A549 (cell line): ENCODE data around the gene MUC2. TPM values are rescaled to one million over a fixed set of nuclear protein-coding genes. Genes with fewer than 3 reads are reported as not detected.

Source experiments
- ATAC-seq, 2 experiments: fragments of 200-7000 bp in 1 of 2; fragments of >200 bp in 1 of 2; cut with Nextera tagmentation in 1 of 2; cut with Tn5 transposase in 1 of 2; 3 replicates each; pipeline versions ENCODE4 v1.8.0 to v1.9.1; 2018 to 2020; ENCODE audit warnings: mild to moderate bottlenecking in 1 of 2, moderate library complexity in 1 of 2
- CTCF ChIA-PET: fragments of 300-600 bp; sonication (Branson Sonifier 250); formaldehyde crosslinking; extraction: SDS; loops from one replicate; lab custom pipeline; 2021; ENCODE audit warnings: antibody characterized with exemption, inconsistent platforms; lab: Yijun Ruan, JAX
- POLR2A ChIA-PET: fragments of 350-600 bp; formaldehyde crosslinking; extraction: SDS; loops from one replicate; lab custom pipeline; 2021; ENCODE audit warnings: antibody characterized with exemption, inconsistent platforms; lab: Yijun Ruan, JAX
- DNase-seq, 2 experiments: peaks; one replicate each; pipeline versions ENCODE4 v3.0.0 to v3.0.0-alpha.2; 2011 to 2016; ENCODE audit warnings: low read depth in 1 of 2, low spot score in 1 of 2
- FAIRE-seq: peaks from 2 replicates; lab custom pipeline; 2011; peaks lifted over from hg19 to GRCh38; lab: Jason Lieb, UNC
- H3K27ac ChIP-seq, 2 experiments: fragments of >200 bp; sonication (Bioruptor Twin); formaldehyde crosslinking; 3 replicates each; pipeline ENCODE4 v1.5.1; 2016 to 2017
- H3K4me1 ChIP-seq: fragments of >200 bp; sonication (Bioruptor Twin); formaldehyde crosslinking; 3 replicates; pipeline ENCODE4 v1.6.1; 2016
- H3K4me2 ChIP-seq: fragments of >200 bp; sonication (Bioruptor Twin); formaldehyde crosslinking; 3 replicates; pipeline ENCODE4 v1.6.1; 2016
- H3K4me3 ChIP-seq: fragments of >200 bp; sonication (Bioruptor Twin); formaldehyde crosslinking; 3 replicates; pipeline ENCODE4 v1.5.1; 2016
- H3K9me3 ChIP-seq: fragments of >200 bp; sonication (Bioruptor Twin); formaldehyde crosslinking; 3 replicates; pipeline ENCODE4 v1.6.1; 2016
- CBX2 ChIP-seq: fragments of 200-600 bp; sonication (generic); IDR thresholded peaks from 2 replicates; pipeline ENCODE4 v1.6.1; 2016; ENCODE audit warnings: low read depth, mild to moderate bottlenecking, borderline replicate concordance
- CBX8 ChIP-seq: fragments of 200-600 bp; sonication (generic); IDR thresholded peaks from 2 replicates; pipeline ENCODE4 v1.6.1; 2016
- CEBPB ChIP-seq, 2 experiments: fragments of >200 bp in 1 of 2; sonication (Bioruptor Twin) in 1 of 2; formaldehyde crosslinking in 1 of 2; IDR thresholded peaks; 2 replicates each; pipeline ENCODE4 v1.6.1; 2012 to 2016
- CHD2 ChIP-seq: fragments of 150-350 bp; IDR thresholded peaks from 2 replicates; pipeline ENCODE4 v1.6.1; 2014; ENCODE audit warnings: low read length; ENCODE audit not compliant: partially characterized antibody
- CHD4 ChIP-seq: fragments of 200-600 bp; sonication (generic); IDR thresholded peaks from 2 replicates; pipeline ENCODE4 v1.6.1; 2016; ENCODE audit warnings: antibody characterized with exemption, mild to moderate bottlenecking, borderline replicate concordance
- EHMT2 ChIP-seq: fragments of 200-600 bp; sonication (generic); IDR thresholded peaks from 2 replicates; pipeline ENCODE4 v1.6.1; 2016; ENCODE audit warnings: antibody characterized with exemption, low read depth, mild to moderate bottlenecking, moderate library complexity
- FOSL2 ChIP-seq, 2 experiments: fragments of 450-650 bp in 1 of 2; fragments of >200 bp in 1 of 2; sonication (Bioruptor Twin) in 1 of 2; formaldehyde crosslinking; IDR thresholded peaks; 2 replicates each; pipeline versions ENCODE4 v1.5.0 to v1.6.1; 2016 to 2020; ENCODE audit warnings: mild to moderate bottlenecking in 1 of 2, moderate library complexity in 1 of 2
- FOXS1 ChIP-seq: fragments of 250-450 bp; sonication (Bioruptor Pico); IDR thresholded peaks from 2 replicates; pipeline ENCODE4 v1.5.0; 2020; ENCODE audit warnings: mild to moderate bottlenecking, moderate library complexity
- GATA3 ChIP-seq: IDR thresholded peaks from 2 replicates; pipeline ENCODE4 v1.6.1; 2012; ENCODE audit warnings: borderline replicate concordance
- HDAC2 ChIP-seq: fragments of 200-600 bp; sonication (generic); IDR thresholded peaks from 2 replicates; pipeline ENCODE4 v1.6.1; 2016
- HEYL ChIP-seq: fragments of 250-450 bp; sonication (Bioruptor Pico); IDR thresholded peaks from 2 replicates; pipeline ENCODE4 v1.8.0; 2021; ENCODE audit warnings: mild to moderate bottlenecking, moderate library complexity
- HOXA7 ChIP-seq: fragments of 250-450 bp; sonication (Bioruptor Pico); IDR thresholded peaks from 2 replicates; pipeline ENCODE4 v1.5.0; 2020; ENCODE audit warnings: mild to moderate bottlenecking, moderate library complexity
- HOXB13 ChIP-seq: fragments of 250-450 bp; sonication (Bioruptor Pico); IDR thresholded peaks from 2 replicates; pipeline ENCODE4 v1.5.0; 2020; ENCODE audit warnings: low read depth, mild to moderate bottlenecking, moderate library complexity
- JUN ChIP-seq, 2 experiments: fragments of >200 bp; sonication (Bioruptor Twin); formaldehyde crosslinking; IDR thresholded peaks; 2 replicates in 1 of 2; 3 replicates in 1 of 2; pipeline ENCODE4 v1.6.1; 2016 to 2017
- KDM1A ChIP-seq: fragments of 200-600 bp; sonication (generic); IDR thresholded peaks from 2 replicates; pipeline ENCODE4 v1.6.1; 2016; ENCODE audit warnings: low read depth, mild to moderate bottlenecking
- KDM5A ChIP-seq: fragments of 200-600 bp; sonication (generic); IDR thresholded peaks from 2 replicates; pipeline ENCODE4 v1.6.1; 2016; ENCODE audit warnings: antibody characterized with exemption, mild to moderate bottlenecking
- MAFK ChIP-seq: fragments of 450-650 bp; IDR thresholded peaks from 2 replicates; pipeline ENCODE4 v1.6.1; 2014; ENCODE audit not compliant: partially characterized antibody
- MYC ChIP-seq: IDR thresholded peaks from 2 replicates; pipeline ENCODE4 v1.6.1; 2012; ENCODE audit warnings: mild to moderate bottlenecking, inconsistent platforms, low read length, improper control_type of control experiment, borderline replicate concordance
- NPAS2 ChIP-seq: fragments of 250-450 bp; sonication (Bioruptor Pico); IDR thresholded peaks from 2 replicates; pipeline ENCODE4 v1.8.0; 2022; ENCODE audit warnings: mild to moderate bottlenecking, moderate library complexity, borderline replicate concordance
- NR3C1 ChIP-seq: fragments of >200 bp; sonication (Bioruptor Twin); formaldehyde crosslinking; IDR thresholded peaks from 3 replicates; pipeline ENCODE4 v1.6.1; 2017
- POLR2A ChIP-seq: IDR thresholded peaks from 2 replicates; pipeline ENCODE4 v1.6.1; 2012; ENCODE audit warnings: mild to moderate bottlenecking, low read length
- POLR2AphosphoS2 ChIP-seq: conservative IDR thresholded peaks from 2 replicates; pipeline ENCODE4 v1.6.1; 2012; ENCODE audit warnings: low read length, improper control_type of control experiment, inconsistent platforms
- RAD21 ChIP-seq, 2 experiments: fragments of >200 bp in 1 of 2; sonication (Bioruptor Twin) in 1 of 2; formaldehyde crosslinking in 1 of 2; IDR thresholded peaks in 1 of 2; conservative IDR thresholded peaks in 1 of 2; 2 replicates in 1 of 2; 3 replicates in 1 of 2; pipeline ENCODE4 v1.6.1; 2012 to 2018; ENCODE audit warnings: inconsistent platforms in 1 of 2
- RCOR1 ChIP-seq: fragments of 150-350 bp; IDR thresholded peaks from 2 replicates; pipeline ENCODE4 v1.6.1; 2014; ENCODE audit warnings: antibody characterized with exemption, low read length, low read depth
- RNF2 ChIP-seq: fragments of 200-600 bp; sonication (generic); IDR thresholded peaks from 2 replicates; pipeline ENCODE4 v1.6.1; 2016; ENCODE audit warnings: low read depth, mild to moderate bottlenecking, antibody characterized with exemption, moderate library complexity, borderline replicate concordance
- TP53 ChIP-seq: fragments of 250-450 bp; sonication (Bioruptor Pico); IDR thresholded peaks from 2 replicates; pipeline ENCODE4 v1.5.0; 2021; ENCODE audit warnings: mild to moderate bottlenecking, moderate library complexity
- ZNF302 ChIP-seq: fragments of 250-450 bp; sonication (Bioruptor Pico); IDR thresholded peaks from 2 replicates; pipeline ENCODE4 v1.9.0; 2021; ENCODE audit warnings: inconsistent platforms, mild to moderate bottlenecking, moderate library complexity
- WGBS: methylation state at CpG from one replicate; pipeline ENCODE4 v1.1.6; 2017; ENCODE audit errors: missing lambda C conversion rate; 5-methylcytosine and 5-hydroxymethylcytosine counted together
- polyA plus RNA-seq, 4 experiments: library from polyadenylated mRNA; depleted of rRNA in 3 of 4; stranded (reverse); fragments of >200 nt; fragmentation: RNase III in 1 of 4; extraction: RNeasy Plus Mini Kit Qiagen cat#74134 plus additional on column Dnase treatment in 1 of 4; gene quantifications; 2 replicates in 3 of 4; 3 replicates in 1 of 4; pipeline ENCODE4 v1.2.3, GENCODE V29; 2011 to 2017
- TF ChIP-seq, protein P1 (sequence below): fragments of >200 bp; sonication (Bioruptor Twin); formaldehyde crosslinking; IDR thresholded peaks from 3 replicates; pipeline ENCODE4 v1.6.1; 2016
- TF ChIP-seq, protein P2 (sequence below): fragments of 250-450 bp; sonication (Bioruptor Pico); IDR thresholded peaks from 2 replicates; pipeline ENCODE4 v1.5.0; 2020; ENCODE audit warnings: low read depth, mild to moderate bottlenecking, moderate library complexity
- TF ChIP-seq, protein P3 (sequence below): IDR thresholded peaks from 2 replicates; pipeline ENCODE4 v1.6.1; 2012
- TF ChIP-seq, protein P4 (sequence below): IDR thresholded peaks from 2 replicates; pipeline ENCODE4 v1.6.1; 2012
- TF ChIP-seq, protein P5 (sequence below): fragments of 250-450 bp; sonication (Bioruptor Pico); IDR thresholded peaks from 2 replicates; pipeline ENCODE4 v1.5.0; 2021; ENCODE audit warnings: mild to moderate bottlenecking, moderate library complexity, borderline replicate concordance
- TF ChIP-seq, protein P6 (sequence below): IDR thresholded peaks from 2 replicates; pipeline ENCODE4 v1.6.1; 2012; ENCODE audit warnings: low read depth, borderline replicate concordance
- TF ChIP-seq, protein P7 (sequence below): fragments of 450-650 bp; IDR thresholded peaks from 2 replicates; pipeline ENCODE4 v1.6.1; 2014; ENCODE audit warnings: antibody characterized with exemption

Gene MUC2
- polyA plus RNA-seq, 2 of the 4 experiments (the other 2 are of a cell fraction): 0.01 to 0.03 TPM

DNA sequence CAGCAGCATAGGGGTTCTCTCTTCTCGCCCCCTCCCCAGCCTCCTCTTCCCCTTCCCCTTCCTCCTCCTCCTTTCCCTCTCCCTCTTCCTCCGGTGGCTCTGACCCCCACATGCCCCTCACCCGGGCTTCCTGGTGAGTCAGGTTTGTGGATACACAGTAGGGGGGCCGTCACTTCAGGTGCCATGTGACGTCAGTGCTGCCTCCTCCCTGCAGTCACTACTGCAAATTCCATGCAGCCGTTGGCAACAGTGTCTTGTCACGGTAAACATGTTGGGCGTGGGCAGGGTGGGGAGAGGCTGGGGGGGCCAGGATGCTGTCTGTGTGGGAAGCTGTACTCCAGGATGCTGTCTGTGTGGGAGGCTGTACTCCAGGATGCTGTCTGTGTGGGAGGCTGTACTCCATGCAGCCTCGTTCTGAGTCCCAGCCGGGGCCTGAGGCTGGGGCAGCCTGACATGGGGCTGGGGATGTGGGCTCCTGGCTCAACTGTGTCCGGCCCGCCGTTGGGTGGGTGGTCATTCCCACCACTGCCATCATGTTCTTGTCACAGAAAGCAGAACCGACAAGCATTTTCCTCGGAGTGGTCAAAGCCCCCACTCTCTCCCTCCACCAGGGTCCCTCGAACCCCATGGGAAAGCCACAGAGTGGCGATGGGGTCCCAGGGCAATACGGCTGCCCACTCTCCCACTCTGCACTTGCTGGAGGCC is 2.4 kb upstream of the MUC2 start:
- 56% methylated on average over 16 of the region's 18 CpGs for WGBS
- ATAC-seq (peak; percentile 53 to 68), FAIRE-seq (no peak), DNase-seq (peak; percentile 54 to 91)
- Histone ChIP-seq H3K4me2 (peak overlapping the region; percentile 49), H3K9me3 (no peaks in the 10 kb centered on the region), H3K4me1 (peaks cover 36% of the 10 kb centered on the region), H3K4me3 (no peak overlapping the region), H3K27ac (peak overlapping the region; percentile 76 to 92)
- ChIA-PET CTCF (no interaction called here), POLR2A (no interaction called here)
- TF ChIP-seq, protein P1, sequence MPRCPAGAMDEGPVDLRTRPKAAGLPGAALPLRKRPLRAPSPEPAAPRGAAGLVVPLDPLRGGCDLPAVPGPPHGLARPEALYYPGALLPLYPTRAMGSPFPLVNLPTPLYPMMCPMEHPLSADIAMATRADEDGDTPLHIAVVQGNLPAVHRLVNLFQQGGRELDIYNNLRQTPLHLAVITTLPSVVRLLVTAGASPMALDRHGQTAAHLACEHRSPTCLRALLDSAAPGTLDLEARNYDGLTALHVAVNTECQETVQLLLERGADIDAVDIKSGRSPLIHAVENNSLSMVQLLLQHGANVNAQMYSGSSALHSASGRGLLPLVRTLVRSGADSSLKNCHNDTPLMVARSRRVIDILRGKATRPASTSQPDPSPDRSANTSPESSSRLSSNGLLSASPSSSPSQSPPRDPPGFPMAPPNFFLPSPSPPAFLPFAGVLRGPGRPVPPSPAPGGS: no peak
- TF ChIP-seq RCOR1: no peak
- TF ChIP-seq, protein P2, sequence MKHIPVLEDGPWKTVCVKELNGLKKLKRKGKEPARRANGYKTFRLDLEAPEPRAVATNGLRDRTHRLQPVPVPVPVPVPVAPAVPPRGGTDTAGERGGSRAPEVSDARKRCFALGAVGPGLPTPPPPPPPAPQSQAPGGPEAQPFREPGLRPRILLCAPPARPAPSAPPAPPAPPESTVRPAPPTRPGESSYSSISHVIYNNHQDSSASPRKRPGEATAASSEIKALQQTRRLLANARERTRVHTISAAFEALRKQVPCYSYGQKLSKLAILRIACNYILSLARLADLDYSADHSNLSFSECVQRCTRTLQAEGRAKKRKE: no peak
- TF ChIP-seq, protein P3, sequence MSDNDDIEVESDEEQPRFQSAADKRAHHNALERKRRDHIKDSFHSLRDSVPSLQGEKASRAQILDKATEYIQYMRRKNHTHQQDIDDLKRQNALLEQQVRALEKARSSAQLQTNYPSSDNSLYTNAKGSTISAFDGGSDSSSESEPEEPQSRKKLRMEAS: no peak
- TF ChIP-seq HDAC2: no peak
- TF ChIP-seq HEYL (CRISPR knock-in tag): no peak
- TF ChIP-seq FOSL2 (IDR thresholded peaks at IDR 0.05): no peak
- peak; percentile 83 for TF ChIP-seq FOSL2 (CRISPR knock-in tag; IDR thresholded peaks at IDR 0.05)
- TF ChIP-seq, protein P4, sequence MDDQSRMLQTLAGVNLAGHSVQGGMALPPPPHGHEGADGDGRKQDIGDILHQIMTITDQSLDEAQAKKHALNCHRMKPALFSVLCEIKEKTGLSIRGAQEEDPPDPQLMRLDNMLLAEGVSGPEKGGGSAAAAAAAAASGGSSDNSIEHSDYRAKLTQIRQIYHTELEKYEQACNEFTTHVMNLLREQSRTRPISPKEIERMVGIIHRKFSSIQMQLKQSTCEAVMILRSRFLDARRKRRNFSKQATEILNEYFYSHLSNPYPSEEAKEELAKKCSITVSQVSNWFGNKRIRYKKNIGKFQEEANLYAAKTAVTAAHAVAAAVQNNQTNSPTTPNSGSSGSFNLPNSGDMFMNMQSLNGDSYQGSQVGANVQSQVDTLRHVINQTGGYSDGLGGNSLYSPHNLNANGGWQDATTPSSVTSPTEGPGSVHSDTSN: no peak
- TF ChIP-seq, protein P5, sequence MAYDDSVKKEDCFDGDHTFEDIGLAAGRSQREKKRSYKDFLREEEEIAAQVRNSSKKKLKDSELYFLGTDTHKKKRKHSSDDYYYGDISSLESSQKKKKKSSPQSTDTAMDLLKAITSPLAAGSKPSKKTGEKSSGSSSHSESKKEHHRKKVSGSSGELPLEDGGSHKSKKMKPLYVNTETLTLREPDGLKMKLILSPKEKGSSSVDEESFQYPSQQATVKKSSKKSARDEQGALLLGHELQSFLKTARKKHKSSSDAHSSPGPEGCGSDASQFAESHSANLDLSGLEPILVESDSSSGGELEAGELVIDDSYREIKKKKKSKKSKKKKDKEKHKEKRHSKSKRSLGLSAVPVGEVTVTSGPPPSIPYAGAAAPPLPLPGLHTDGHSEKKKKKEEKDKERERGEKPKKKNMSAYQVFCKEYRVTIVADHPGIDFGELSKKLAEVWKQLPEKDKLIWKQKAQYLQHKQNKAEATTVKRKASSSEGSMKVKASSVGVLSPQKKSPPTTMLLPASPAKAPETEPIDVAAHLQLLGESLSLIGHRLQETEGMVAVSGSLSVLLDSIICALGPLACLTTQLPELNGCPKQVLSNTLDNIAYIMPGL: no peak
- TF ChIP-seq GATA3: peak; percentile 66
- TF ChIP-seq, protein P6, sequence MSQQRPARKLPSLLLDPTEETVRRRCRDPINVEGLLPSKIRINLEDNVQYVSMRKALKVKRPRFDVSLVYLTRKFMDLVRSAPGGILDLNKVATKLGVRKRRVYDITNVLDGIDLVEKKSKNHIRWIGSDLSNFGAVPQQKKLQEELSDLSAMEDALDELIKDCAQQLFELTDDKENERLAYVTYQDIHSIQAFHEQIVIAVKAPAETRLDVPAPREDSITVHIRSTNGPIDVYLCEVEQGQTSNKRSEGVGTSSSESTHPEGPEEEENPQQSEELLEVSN: no peak
- no peak for TF ChIP-seq KDM5A
- no peak for TF ChIP-seq POLR2A
- no peak for TF ChIP-seq EHMT2
- no peak for TF ChIP-seq KDM1A
- no peak for TF ChIP-seq TP53 (CRISPR knock-in tag)
- TF ChIP-seq CHD2: no peak
- no peak for TF ChIP-seq CEBPB (IDR thresholded peaks at IDR 0.05)
- TF ChIP-seq FOXS1 (CRISPR knock-in tag): no peak
- TF ChIP-seq JUN (IDR thresholded peaks at IDR 0.05): no peak
- TF ChIP-seq RNF2: no peak
- TF ChIP-seq MYC: peak; percentile 41; the same call in 1 of the 2 replicates
- no peak for TF ChIP-seq NPAS2
- TF ChIP-seq HOXA7 (CRISPR knock-in tag): no peak
- TF ChIP-seq, protein P7, sequence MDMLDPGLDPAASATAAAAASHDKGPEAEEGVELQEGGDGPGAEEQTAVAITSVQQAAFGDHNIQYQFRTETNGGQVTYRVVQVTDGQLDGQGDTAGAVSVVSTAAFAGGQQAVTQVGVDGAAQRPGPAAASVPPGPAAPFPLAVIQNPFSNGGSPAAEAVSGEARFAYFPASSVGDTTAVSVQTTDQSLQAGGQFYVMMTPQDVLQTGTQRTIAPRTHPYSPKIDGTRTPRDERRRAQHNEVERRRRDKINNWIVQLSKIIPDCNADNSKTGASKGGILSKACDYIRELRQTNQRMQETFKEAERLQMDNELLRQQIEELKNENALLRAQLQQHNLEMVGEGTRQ: no peak
- TF ChIP-seq POLR2AphosphoS2: no peak
- TF ChIP-seq ZNF302 (CRISPR knock-in tag): no peak
- no peak for TF ChIP-seq MAFK
- TF ChIP-seq HOXB13 (CRISPR knock-in tag): no peak
- TF ChIP-seq NR3C1: no peak
- TF ChIP-seq RAD21 (conservative IDR thresholded peaks at IDR 0.05 in 1 of 2, IDR thresholded peaks at IDR 0.05 in 1 of 2): peak in 1 of 2 experiments; percentile 15; a peak in 1 of 5 replicates
- no peak for TF ChIP-seq CHD4
- TF ChIP-seq CBX2: no peak
- no peak for TF ChIP-seq CBX8
